Heart left ventricle (tissue), 13 donors: ENCODE measurements around the gene RTL5.

ENCODE experiments used
- POLR2A ChIP-seq, 2 donors: fragments of 450-650 bp; IDR thresholded peaks; one replicate each; pipeline ENCODE4 v1.6.1; 2017; ENCODE audit warnings: antibody characterized with exemption in 2 of 2, mild to moderate bottlenecking in 2 of 2, moderate library complexity in 2 of 2
- TF ChIP-seq, protein P1 (sequence below), 12 donors: fragments of 200-600 bp; sonication (generic) in 4 of 12; IDR thresholded peaks; one replicate each; pipeline versions ENCODE4 v1.5.0 to v1.8.0; 2018 to 2022; ENCODE audit warnings: antibody characterized with exemption in 12 of 12, mild to moderate bottlenecking in 5 of 12
- donor health status: ischemic (EF 13 %, LVEDD 7.1; RV severe dilation, severe dysfunction).
- donor health status: DM: no; HTN: yes; CAD: no.
- donor health status: DM: no; HTN: no; CAD: no.
- donor health status: ischemic (EF 25% LVEDD 6.9; RV normal size, moderate dysfunction).
- donor health status: ischemic (EF 25% LVEDD 5.7; RV mildly dilated, moderate dysfunction).
- donor health status: ischemic (EF 35%, LVEDD 5.7; RV mildly dilated, moderate dysfunction).
- donor health status: nonischemic (EF 11% LVEDD 7.7; RV severe dilation, severe dysfunction).
- donor health status: DM: yes; HTN: yes; CAD: no.
- donor health status: PGD.
- donor health status: ischemic (EF 29% LVEDD 5.4; RV normal size, mild dysfunction).
- donor health status: nonischemic (EF 23%, LVEDD 6.1; RV moderate dilation, normal function).

GRCh38 chrX:72158773-72159172 lies 27.1 kb upstream of the RTL5 start:
- TF ChIP-seq, protein P1, sequence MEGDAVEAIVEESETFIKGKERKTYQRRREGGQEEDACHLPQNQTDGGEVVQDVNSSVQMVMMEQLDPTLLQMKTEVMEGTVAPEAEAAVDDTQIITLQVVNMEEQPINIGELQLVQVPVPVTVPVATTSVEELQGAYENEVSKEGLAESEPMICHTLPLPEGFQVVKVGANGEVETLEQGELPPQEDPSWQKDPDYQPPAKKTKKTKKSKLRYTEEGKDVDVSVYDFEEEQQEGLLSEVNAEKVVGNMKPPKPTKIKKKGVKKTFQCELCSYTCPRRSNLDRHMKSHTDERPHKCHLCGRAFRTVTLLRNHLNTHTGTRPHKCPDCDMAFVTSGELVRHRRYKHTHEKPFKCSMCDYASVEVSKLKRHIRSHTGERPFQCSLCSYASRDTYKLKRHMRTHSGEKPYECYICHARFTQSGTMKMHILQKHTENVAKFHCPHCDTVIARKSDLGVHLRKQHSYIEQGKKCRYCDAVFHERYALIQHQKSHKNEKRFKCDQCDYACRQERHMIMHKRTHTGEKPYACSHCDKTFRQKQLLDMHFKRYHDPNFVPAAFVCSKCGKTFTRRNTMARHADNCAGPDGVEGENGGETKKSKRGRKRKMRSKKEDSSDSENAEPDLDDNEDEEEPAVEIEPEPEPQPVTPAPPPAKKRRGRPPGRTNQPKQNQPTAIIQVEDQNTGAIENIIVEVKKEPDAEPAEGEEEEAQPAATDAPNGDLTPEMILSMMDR (IDR thresholded peaks at IDR 0.05): no peak
- TF ChIP-seq POLR2A (IDR thresholded peaks at IDR 0.05): no peak
